Measurements from ENCODE around the gene GDF2.

GDF2 gene

DNA sequence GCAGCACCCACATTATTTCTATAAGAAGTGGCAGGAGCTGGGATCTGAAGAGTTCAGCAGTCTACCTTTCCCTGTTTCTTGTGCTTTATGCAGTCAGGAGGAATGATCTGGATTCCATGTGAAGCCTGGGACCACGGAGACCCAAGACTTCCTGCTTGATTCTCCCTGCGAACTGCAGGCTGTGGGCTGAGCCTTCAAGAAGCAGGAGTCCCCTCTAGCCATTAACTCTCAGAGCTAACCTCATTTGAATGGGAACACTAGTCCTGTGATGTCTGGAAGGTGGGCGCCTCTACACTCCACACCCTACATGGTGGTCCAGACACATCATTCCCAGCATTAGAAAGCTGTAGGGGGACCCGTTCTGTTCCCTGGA is 25.0 kb downstream of the GDF2 start:
- Histone ChIP-seq H3K4me2 (ENCODE audit: low read length) (no peak overlapping the region), H3K4me3 (ENCODE audit: low read depth, low read length) (no peak overlapping the region), H3K9me3 (ENCODE audit: control insufficient read depth, low read length) (no peaks in the 10 kb centered on the region), H3K27ac (no peak overlapping the region), H3K9ac (no peak overlapping the region), H3K27me3 (ENCODE audit: control insufficient read depth, insufficient read depth, low read length) (no peaks in the 10 kb centered on the region), H2AFZ (no peak overlapping the region), H3K4me1 (no peaks in the 10 kb centered on the region), H3K79me2 (no peaks in the 10 kb centered on the region), H3K36me3 (ENCODE audit: control insufficient read depth, insufficient read depth, low read length) (no peaks in the 10 kb centered on the region)
- TF ChIP-seq, protein P1, sequence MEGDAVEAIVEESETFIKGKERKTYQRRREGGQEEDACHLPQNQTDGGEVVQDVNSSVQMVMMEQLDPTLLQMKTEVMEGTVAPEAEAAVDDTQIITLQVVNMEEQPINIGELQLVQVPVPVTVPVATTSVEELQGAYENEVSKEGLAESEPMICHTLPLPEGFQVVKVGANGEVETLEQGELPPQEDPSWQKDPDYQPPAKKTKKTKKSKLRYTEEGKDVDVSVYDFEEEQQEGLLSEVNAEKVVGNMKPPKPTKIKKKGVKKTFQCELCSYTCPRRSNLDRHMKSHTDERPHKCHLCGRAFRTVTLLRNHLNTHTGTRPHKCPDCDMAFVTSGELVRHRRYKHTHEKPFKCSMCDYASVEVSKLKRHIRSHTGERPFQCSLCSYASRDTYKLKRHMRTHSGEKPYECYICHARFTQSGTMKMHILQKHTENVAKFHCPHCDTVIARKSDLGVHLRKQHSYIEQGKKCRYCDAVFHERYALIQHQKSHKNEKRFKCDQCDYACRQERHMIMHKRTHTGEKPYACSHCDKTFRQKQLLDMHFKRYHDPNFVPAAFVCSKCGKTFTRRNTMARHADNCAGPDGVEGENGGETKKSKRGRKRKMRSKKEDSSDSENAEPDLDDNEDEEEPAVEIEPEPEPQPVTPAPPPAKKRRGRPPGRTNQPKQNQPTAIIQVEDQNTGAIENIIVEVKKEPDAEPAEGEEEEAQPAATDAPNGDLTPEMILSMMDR (IDR thresholded peaks at IDR 0.05): no peak

DNA sequence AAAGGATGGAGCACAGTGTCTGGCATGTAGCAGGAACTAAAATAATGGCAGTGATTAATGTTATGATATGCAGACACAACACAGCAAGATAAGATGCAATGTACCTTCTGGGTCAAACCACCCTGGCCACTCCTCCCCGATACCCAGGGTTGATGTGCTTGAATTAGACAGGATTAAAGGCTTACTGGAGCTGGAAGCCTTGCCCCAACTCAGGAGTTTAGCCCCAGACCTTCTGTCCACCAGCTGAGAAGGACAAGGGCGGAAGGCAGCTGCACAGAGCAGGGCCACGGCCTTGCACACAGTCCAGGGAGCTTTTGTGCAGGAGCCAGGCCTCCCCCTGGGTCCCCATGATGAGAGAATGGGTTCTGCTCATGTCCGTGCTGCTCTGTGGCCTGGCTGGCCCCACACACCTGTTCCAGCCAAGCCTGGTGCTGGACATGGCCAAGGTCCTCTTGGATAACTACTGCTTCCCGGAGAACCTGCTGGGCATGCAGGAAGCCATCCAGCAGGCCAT is 25.9 kb downstream of the GDF2 start, which contains the start of gene RBP3:
RBP3 (plus strand) TSS at position 226 of the 514 bp plus-strand sequence; CDS start at position 348, 122 bp downstream.
- no peaks in the 10 kb centered on the region for H3K79me2 ChIP-seq
- no peak within 1 kb of the TSS for H3K9ac ChIP-seq
- H3K27ac ChIP-seq: no peak within 1 kb of the TSS
- H3K4me1 ChIP-seq: no peaks in the 10 kb centered on the region
- no peaks in the 10 kb centered on the region for H3K36me3 ChIP-seq (ENCODE audit: control insufficient read depth, insufficient read depth, low read length)
- H2AFZ ChIP-seq: no peak within 1 kb of the TSS
- TF ChIP-seq, protein P1 (IDR thresholded peaks at IDR 0.05): no peak
- no peak within 1 kb of the TSS for H3K4me2 ChIP-seq (ENCODE audit: low read length)
- no peak within 1 kb of the TSS for H3K4me3 ChIP-seq (ENCODE audit: low read depth, low read length)
- no peaks in the 10 kb centered on the region for H3K9me3 ChIP-seq (ENCODE audit: control insufficient read depth, low read length)
- H3K27me3 ChIP-seq (ENCODE audit: control insufficient read depth, insufficient read depth, low read length): no peaks in the 10 kb centered on the region

DNA sequence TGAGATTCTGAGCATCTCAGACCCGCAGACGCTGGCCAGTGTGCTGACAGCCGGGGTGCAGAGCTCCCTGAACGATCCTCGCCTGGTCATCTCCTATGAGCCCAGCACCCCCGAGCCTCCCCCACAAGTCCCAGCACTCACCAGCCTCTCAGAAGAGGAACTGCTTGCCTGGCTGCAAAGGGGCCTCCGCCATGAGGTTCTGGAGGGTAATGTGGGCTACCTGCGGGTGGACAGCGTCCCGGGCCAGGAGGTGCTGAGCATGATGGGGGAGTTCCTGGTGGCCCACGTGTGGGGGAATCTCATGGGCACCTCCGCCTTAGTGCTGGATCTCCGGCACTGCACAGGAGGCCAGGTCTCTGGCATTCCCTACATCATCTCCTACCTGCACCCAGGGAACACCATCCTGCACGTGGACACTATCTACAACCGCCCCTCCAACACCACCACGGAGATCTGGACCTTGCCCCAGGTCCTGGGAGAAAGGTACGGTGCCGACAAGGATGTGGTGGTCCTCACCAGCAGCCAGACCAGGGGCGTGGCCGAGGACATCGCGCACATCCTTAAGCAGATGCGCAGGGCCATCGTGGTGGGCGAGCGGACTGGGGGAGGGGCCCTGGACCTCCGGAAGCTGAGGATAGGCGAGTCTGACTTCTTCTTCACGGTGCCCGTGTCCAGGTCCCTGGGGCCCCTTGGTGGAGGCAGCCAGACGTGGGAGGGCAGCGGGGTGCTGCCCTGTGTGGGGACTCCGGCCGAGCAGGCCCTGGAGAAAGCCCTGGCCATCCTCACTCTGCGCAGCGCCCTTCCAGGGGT is 26.6 kb downstream of the GDF2 start:
- H3K9ac ChIP-seq: no peak overlapping the region
- H3K27ac ChIP-seq: no peak overlapping the region
- H3K4me2 ChIP-seq (ENCODE audit: low read length): no peak overlapping the region
- H3K79me2 ChIP-seq: no peaks in the 10 kb centered on the region
- no peak overlapping the region for H2AFZ ChIP-seq
- no peaks in the 10 kb centered on the region for H3K9me3 ChIP-seq (ENCODE audit: control insufficient read depth, low read length)
- H3K4me3 ChIP-seq (ENCODE audit: low read depth, low read length): no peak overlapping the region
- H3K36me3 ChIP-seq (ENCODE audit: control insufficient read depth, insufficient read depth, low read length): no peaks in the 10 kb centered on the region
- H3K27me3 ChIP-seq (ENCODE audit: control insufficient read depth, insufficient read depth, low read length): no peaks in the 10 kb centered on the region
- TF ChIP-seq, protein P1 (IDR thresholded peaks at IDR 0.05): no peak
- H3K4me1 ChIP-seq: no peaks in the 10 kb centered on the region

DNA sequence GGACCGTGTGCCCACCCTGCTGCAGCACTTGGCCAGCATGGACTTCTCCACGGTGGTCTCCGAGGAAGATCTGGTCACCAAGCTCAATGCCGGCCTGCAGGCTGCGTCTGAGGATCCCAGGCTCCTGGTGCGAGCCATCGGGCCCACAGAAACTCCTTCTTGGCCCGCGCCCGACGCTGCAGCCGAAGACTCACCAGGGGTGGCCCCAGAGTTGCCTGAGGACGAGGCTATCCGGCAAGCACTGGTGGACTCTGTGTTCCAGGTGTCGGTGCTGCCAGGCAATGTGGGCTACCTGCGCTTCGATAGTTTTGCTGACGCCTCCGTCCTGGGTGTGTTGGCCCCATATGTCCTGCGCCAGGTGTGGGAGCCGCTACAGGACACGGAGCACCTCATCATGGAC is 27.3 kb downstream of the GDF2 start:
- Histone ChIP-seq H3K9me3 (ENCODE audit: control insufficient read depth, low read length) (no peaks in the 10 kb centered on the region), H3K27ac (no peak overlapping the region), H3K79me2 (no peaks in the 10 kb centered on the region), H3K4me2 (ENCODE audit: low read length) (no peak overlapping the region), H3K27me3 (ENCODE audit: control insufficient read depth, insufficient read depth, low read length) (no peaks in the 10 kb centered on the region), H3K9ac (no peak overlapping the region), H3K4me1 (no peaks in the 10 kb centered on the region), H3K4me3 (ENCODE audit: low read depth, low read length) (no peak overlapping the region), H2AFZ (no peak overlapping the region), H3K36me3 (ENCODE audit: control insufficient read depth, insufficient read depth, low read length) (no peaks in the 10 kb centered on the region)
- TF ChIP-seq, protein P1 (IDR thresholded peaks at IDR 0.05): no peak
